SK-N-SH treated with all-trans-retinoic acid at 6 μM for 48 hours (cell line): ENCODE data around the gene FAM171A1.

Experiments used
- ATAC-seq: fragments of 200-7000 bp; cut with Tn5 transposase; 3 replicates; pipeline ENCODE4 v1.9.1; 2020; ENCODE audit warnings: mild to moderate bottlenecking, moderate library complexity
- ARNTL ChIP-seq: fragments of 450-650 bp; formaldehyde crosslinking; IDR thresholded peaks from 2 replicates; pipeline ENCODE4 v1.5.0; 2020; ENCODE audit warnings: low read depth, mild to moderate bottlenecking, moderate library complexity, borderline replicate concordance
- BACH2 ChIP-seq: fragments of 250-450 bp; sonication (Bioruptor Pico); IDR thresholded peaks from 2 replicates; pipeline ENCODE4 v1.9.0; 2021; ENCODE audit warnings: mild to moderate bottlenecking, borderline replicate concordance
- CSDC2 ChIP-seq: fragments of 250-450 bp; sonication (Bioruptor Pico); IDR thresholded peaks from 2 replicates; pipeline ENCODE4 v1.5.0; 2020; ENCODE audit warnings: mild to moderate bottlenecking, moderate library complexity
- ESRRG ChIP-seq: fragments of 250-450 bp; sonication (Bioruptor Pico); IDR thresholded peaks from 2 replicates; pipeline ENCODE4 v1.6.1; 2021; ENCODE audit warnings: mild to moderate bottlenecking
- ISL1 ChIP-seq: fragments of 250-450 bp; sonication (Bioruptor Pico); IDR thresholded peaks from 2 replicates; pipeline ENCODE4 v2.1.2; 2022; ENCODE audit warnings: mild to moderate bottlenecking, moderate library complexity
- PATZ1 ChIP-seq: fragments of 250-450 bp; sonication (Bioruptor Pico); IDR thresholded peaks from 2 replicates; pipeline ENCODE4 v1.8.0; 2020; ENCODE audit warnings: mild to moderate bottlenecking, moderate library complexity, borderline replicate concordance
- PPARA ChIP-seq: fragments of 250-450 bp; sonication (Bioruptor Pico); IDR thresholded peaks from 2 replicates; pipeline ENCODE4 v1.5.0; 2020; ENCODE audit warnings: mild to moderate bottlenecking, borderline replicate concordance
- RARB ChIP-seq: fragments of 250-450 bp; sonication (Bioruptor Pico); IDR thresholded peaks from 2 replicates; pipeline ENCODE4 v1.8.0; 2021; ENCODE audit warnings: mild to moderate bottlenecking, moderate library complexity
- SNAI2 ChIP-seq: fragments of 250-450 bp; sonication (Bioruptor Pico); IDR thresholded peaks from 2 replicates; pipeline ENCODE4 v1.5.0; 2020; ENCODE audit warnings: mild to moderate bottlenecking, moderate library complexity
- TCF4 ChIP-seq: fragments of 250-450 bp; sonication (Bioruptor Pico); IDR thresholded peaks from 2 replicates; pipeline ENCODE4 v1.8.0; 2021; ENCODE audit warnings: mild to moderate bottlenecking, moderate library complexity, borderline replicate concordance
- TOX ChIP-seq: fragments of 250-450 bp; sonication (Bioruptor Pico); IDR thresholded peaks from 2 replicates; pipeline ENCODE4 v1.8.0; 2021; ENCODE audit warnings: mild to moderate bottlenecking, moderate library complexity, borderline replicate concordance
- TSHZ2 ChIP-seq: fragments of 250-450 bp; sonication (Bioruptor Pico); IDR thresholded peaks from 2 replicates; pipeline ENCODE4 v1.5.0; 2020; ENCODE audit warnings: mild to moderate bottlenecking, moderate library complexity
- ZC3H10 ChIP-seq: fragments of 250-450 bp; sonication (Bioruptor Pico); IDR thresholded peaks from 2 replicates; pipeline ENCODE4 v1.5.1; 2021; ENCODE audit warnings: mild to moderate bottlenecking, moderate library complexity
- ZFP30 ChIP-seq: fragments of 450-650 bp; formaldehyde crosslinking; IDR thresholded peaks from 2 replicates; pipeline ENCODE4 v1.5.0; 2022; ENCODE audit warnings: mild to moderate bottlenecking, moderate library complexity
- ZNF565 ChIP-seq: fragments of 450-650 bp; formaldehyde crosslinking; conservative IDR thresholded peaks from 2 replicates; pipeline ENCODE4 v1.5.0; 2020; ENCODE audit warnings: low read depth, mild to moderate bottlenecking, moderate library complexity
- ZNF70 ChIP-seq: fragments of 450-650 bp; formaldehyde crosslinking; IDR thresholded peaks from 2 replicates; pipeline ENCODE4 v1.5.0; 2020; ENCODE audit warnings: mild to moderate bottlenecking, moderate library complexity
- ZNF8 ChIP-seq: fragments of 450-650 bp; formaldehyde crosslinking; IDR thresholded peaks from 2 replicates; pipeline ENCODE4 v1.5.0; 2020; ENCODE audit warnings: mild to moderate bottlenecking, moderate library complexity
- TF ChIP-seq, protein P1 (sequence below): fragments of 250-450 bp; sonication (Bioruptor Pico); IDR thresholded peaks from 2 replicates; pipeline ENCODE4 v1.8.0; 2021; ENCODE audit warnings: low read depth, mild to moderate bottlenecking, moderate library complexity, borderline replicate concordance
- TF ChIP-seq, protein P2 (sequence below): fragments of 250-450 bp; sonication (Bioruptor Pico); IDR thresholded peaks from 2 replicates; pipeline ENCODE4 v1.5.1; 2021; ENCODE audit warnings: mild to moderate bottlenecking, moderate library complexity

The FAM171A1 gene

GRCh38 chr10:15309221-15309620 is 61.9 kb downstream of the FAM171A1 start:
- ATAC-seq: no peak
- no peak for TF ChIP-seq ARNTL (CRISPR knock-in tag)
- TF ChIP-seq, protein P1, sequence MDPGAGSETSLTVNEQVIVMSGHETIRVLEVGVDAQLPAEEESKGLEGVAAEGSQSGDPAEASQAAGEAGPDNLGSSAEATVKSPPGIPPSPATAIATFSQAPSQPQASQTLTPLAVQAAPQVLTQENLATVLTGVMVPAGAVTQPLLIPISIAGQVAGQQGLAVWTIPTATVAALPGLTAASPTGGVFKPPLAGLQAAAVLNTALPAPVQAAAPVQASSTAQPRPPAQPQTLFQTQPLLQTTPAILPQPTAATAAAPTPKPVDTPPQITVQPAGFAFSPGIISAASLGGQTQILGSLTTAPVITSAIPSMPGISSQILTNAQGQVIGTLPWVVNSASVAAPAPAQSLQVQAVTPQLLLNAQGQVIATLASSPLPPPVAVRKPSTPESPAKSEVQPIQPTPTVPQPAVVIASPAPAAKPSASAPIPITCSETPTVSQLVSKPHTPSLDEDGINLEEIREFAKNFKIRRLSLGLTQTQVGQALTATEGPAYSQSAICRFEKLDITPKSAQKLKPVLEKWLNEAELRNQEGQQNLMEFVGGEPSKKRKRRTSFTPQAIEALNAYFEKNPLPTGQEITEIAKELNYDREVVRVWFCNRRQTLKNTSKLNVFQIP (CRISPR knock-in tag): no peak
- TF ChIP-seq ZC3H10 (CRISPR knock-in tag): no peak
- TF ChIP-seq, protein P2, sequence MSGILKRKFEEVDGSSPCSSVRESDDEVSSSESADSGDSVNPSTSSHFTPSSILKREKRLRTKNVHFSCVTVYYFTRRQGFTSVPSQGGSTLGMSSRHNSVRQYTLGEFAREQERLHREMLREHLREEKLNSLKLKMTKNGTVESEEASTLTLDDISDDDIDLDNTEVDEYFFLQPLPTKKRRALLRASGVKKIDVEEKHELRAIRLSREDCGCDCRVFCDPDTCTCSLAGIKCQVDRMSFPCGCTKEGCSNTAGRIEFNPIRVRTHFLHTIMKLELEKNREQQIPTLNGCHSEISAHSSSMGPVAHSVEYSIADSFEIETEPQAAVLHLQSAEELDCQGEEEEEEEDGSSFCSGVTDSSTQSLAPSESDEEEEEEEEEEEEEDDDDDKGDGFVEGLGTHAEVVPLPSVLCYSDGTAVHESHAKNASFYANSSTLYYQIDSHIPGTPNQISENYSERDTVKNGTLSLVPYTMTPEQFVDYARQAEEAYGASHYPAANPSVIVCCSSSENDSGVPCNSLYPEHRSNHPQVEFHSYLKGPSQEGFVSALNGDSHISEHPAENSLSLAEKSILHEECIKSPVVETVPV: no peak
- no peak for TF ChIP-seq CSDC2 (CRISPR knock-in tag)
- no peak for TF ChIP-seq TSHZ2
- no peak for TF ChIP-seq ESRRG (CRISPR knock-in tag)
- no peak for TF ChIP-seq ZNF70
- TF ChIP-seq TOX: no peak
- no peak for TF ChIP-seq PPARA (CRISPR knock-in tag)
- no peak for TF ChIP-seq ZNF565 (CRISPR knock-in tag)
- no peak for TF ChIP-seq BACH2 (CRISPR knock-in tag)
- no peak for TF ChIP-seq ZNF8 (CRISPR knock-in tag)
- TF ChIP-seq, all 23 proteins: peak for 0

DNA sequence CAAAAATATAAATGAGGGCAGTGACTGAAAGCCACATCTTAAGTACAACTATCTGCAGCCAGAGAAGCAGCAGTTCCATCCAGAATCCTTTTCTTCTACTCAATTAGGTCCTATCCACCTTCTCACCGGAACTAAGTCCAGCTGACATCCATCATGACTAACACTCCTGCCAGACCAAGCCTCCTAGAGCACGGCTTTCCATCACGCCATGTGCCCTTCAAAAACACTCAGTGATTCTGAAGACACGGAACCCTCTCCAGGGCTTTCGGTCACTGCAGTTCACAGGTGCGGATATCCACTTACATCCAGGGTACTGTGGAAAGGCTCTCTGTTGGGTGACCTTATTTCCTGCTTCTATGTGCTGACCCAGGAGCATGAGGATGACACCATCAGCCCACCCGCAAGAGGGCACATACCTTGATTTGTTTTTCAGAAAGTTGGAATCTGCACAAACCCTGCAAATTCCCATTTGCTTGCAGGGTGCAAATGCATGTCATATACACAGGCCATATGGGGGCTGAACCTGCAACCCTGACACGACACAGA is 64.3 kb downstream of the FAM171A1 start:
- no peak for ATAC-seq
- TF ChIP-seq ISL1 (CRISPR knock-in tag) (no peak), ZFP30 (no peak)

DNA sequence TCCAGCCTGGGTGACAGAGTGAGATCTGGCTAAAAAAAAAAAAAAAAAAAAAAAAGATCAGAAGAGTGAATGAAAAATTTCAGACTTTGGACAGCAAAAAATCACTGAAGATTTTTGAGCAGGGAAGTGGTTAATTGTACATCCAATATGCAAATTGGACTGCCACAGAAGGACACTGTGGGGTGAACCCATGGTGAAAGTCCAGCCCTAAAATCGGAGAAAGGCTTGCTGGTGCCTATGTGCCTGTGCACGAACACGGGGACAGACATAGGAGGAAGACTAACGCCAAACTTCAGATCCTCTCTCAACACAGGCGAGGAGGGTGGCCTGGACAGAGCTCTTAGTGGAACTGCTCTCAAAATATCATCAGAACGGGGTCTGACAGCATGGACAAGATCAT is 65.5 kb downstream of the FAM171A1 start:
- no peak for TF ChIP-seq TOX
- no peak for TF ChIP-seq TSHZ2
- TF ChIP-seq ZC3H10 (CRISPR knock-in tag): no peak
- TF ChIP-seq SNAI2 (CRISPR knock-in tag): no peak
- TF ChIP-seq ZNF565 (CRISPR knock-in tag): no peak
- no peak for TF ChIP-seq RARB (CRISPR knock-in tag)
- no peak for TF ChIP-seq BACH2 (CRISPR knock-in tag)
- no peak for TF ChIP-seq ZNF8 (CRISPR knock-in tag)
- no peak for TF ChIP-seq PATZ1 (CRISPR knock-in tag)
- TF ChIP-seq, protein P1 (CRISPR knock-in tag): no peak
- TF ChIP-seq ZNF70: no peak
- no peak for TF ChIP-seq ARNTL (CRISPR knock-in tag)
- no peak for TF ChIP-seq TCF4 (CRISPR knock-in tag)
- TF ChIP-seq ESRRG (CRISPR knock-in tag): no peak
- ATAC-seq: no peak
